Measurements from ENCODE around the gene PDE1C.
"Not testable (repeated sequence)": the region's sequence is repeated elsewhere in the genome, so short reads cannot be mapped to it uniquely, and the experiment has no call there.

Gene PDE1C

DNA sequence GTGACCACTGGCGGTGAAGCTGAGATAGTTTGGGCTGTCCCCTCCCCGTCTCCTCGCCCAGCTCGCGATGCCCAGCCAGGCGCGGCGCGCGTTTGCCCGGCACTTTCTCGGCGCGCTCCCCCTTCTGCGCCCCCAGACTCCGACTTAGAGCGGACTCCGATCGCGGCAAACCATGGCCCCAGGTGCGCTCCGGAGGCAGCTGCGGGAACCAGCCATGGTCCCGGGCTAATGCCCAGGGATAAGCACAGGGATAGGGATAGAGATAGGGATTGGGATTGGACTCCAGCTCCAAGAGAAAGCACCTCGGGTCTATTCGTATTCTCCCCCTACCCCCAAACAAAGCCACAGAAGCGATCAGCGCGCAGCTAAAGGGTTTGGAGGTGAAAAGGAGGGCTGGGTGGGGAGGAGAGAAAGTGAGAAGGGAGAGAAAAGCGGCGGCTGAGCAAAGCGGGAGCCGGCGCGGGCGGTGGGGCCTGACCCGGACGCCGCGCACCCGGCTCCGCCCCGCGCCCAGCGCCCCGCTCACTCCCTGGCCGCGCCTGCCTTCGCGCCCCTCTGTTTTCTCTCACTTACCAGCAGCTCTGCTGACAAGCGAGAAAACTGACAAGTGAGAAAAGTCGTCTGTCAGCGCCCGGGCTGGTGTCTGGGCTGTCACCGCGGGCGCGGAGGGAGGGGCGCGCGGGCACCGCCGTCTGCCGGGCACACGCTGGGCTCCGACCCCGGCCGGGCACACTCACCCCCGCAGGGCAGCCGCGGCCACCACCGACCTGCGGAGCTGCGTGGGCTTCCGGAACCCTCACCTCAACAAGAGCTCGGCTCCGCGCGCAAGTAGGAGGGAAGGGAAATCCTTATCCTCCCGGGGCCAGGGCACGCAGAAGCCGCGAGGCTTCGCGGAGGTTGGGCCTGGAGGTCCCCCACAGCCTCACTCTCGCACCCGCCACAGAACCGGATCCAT lies at the start of gene PDE1C:
PDE1C (minus strand) TSS at position 2 of the 955 bp plus-strand sequence.
- no peak for DNase-seq (ENCODE audit: low spot score)

DNA sequence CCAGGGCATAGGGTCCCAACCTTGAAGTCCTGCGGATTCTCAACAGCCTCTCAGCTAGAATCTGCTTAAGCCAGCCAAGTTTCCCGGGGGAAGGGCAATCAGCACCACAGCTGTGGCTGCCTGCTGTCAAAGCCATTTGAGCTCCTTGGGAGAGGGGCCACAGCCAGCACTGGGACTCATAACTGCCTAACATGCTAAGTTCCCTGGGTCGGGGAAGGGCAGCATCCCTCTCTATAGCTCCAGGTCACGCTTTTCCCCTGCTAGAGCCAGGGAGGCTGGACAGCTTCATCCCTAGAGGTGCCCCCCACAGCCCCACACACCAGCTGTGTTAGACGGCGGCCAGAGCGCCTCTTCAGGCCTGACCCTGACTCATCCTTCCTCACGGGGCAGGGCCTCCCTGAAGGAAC lies 49.6 kb upstream of the PDE1C start:
- DNase-seq (ENCODE audit: low spot score), result no peak

DNA sequence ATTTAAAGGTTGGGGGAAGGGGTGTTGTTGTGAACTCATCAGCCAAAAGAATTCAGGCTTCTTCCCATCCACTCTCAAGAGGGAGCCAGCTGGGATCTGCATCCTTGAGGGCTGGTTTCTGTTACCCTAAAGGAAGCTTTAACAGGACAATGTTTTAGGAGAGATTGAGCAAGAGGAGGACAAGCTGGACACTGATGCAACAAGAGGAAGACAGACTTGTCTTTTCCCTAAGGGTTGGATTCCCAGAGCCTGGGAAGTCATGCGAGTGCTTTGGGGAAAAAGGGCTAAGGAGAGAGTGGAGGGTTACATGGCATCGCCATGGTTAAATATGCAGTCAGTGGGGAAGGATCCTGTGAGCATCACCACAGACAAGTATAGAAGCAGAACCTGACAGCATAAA lies 47.6 kb upstream of the PDE1C start:
- DNase-seq (ENCODE audit: low spot score), result no peak

DNA sequence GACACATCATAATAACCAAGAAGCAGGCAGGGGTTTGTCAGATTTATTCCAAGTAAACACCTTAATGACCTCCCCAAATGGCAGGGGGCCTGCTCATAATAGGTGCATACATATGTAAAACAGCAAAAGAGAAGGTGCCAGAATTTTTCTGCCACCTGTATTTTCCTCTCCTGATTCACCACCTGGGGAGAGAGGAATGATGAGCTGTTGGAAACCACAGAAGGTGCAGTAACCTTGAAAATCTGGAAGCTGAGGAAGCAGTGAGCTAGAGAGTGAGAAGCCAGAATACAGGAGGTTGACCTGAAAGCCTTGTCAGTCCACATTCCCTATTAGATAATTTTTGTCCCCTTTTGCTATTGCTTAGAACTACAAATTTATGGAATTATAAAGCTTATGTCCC lies 46.2 kb upstream of the PDE1C start:
- DNase-seq (ENCODE audit: low spot score), result no peak

DNA sequence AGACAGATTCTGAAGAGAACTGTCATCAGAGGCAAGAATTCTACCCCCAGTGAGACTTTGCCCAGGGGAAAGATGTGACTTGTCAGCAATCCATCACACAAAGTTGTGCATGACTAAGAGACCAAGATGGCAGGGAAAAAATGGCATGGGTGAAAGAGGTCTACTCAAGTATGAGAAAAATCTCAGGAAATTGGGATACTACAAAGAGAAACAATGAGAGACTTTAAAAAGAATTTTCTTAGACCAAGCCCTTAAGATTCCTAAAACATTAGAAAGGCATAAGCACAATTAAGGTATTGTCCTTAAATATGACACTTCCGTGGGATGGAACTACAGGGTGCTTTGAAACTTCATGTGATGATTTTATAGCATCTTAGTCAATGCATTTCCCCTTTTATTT lies 45.6 kb upstream of the PDE1C start:
- no peak for DNase-seq (ENCODE audit: low spot score)

- no peak for DNase-seq (ENCODE audit: low spot score)
Measured at GRCh38 chr7:32108651-32109050, 38.4 kb upstream of the PDE1C start.

- DNase-seq (ENCODE audit: low spot score), result no peak
Measured at GRCh38 chr7:32104766-32105165, 34.6 kb upstream of the PDE1C start.

GRCh38 chr7:32103361-32103760 lies 33.2 kb upstream of the PDE1C start:
- DNase-seq (ENCODE audit: low spot score), result no peak

DNA sequence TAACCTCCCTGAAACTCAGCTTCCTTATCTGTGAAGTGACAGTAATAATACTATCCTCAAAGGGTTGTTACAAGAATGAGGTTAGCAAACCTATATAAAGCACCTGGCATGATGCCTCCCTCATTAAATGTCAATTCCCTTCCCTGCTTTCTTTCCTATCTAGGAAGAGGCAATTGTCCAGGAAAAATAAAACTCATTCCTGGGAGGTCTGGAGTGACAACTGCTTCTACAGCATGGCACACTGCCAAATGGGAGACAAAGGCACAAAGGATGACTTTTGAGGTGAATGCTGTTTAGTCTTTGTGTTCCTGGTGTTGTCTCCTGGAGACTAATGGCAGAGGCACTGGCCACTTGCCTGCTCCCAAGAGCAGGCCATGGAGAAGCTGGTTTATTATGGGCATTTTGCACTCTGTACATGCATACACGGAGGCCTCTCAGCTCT lies 32.2 kb upstream of the PDE1C start:
- no peak for DNase-seq (ENCODE audit: low spot score)

- no peak for DNase-seq (ENCODE audit: low spot score)
Measured at GRCh38 chr7:32100407-32100907, 30.2 kb upstream of the PDE1C start.

GRCh38 chr7:32094516-32094915 lies 24.3 kb upstream of the PDE1C start:
- DNase-seq (ENCODE audit: low spot score), result no peak

DNA sequence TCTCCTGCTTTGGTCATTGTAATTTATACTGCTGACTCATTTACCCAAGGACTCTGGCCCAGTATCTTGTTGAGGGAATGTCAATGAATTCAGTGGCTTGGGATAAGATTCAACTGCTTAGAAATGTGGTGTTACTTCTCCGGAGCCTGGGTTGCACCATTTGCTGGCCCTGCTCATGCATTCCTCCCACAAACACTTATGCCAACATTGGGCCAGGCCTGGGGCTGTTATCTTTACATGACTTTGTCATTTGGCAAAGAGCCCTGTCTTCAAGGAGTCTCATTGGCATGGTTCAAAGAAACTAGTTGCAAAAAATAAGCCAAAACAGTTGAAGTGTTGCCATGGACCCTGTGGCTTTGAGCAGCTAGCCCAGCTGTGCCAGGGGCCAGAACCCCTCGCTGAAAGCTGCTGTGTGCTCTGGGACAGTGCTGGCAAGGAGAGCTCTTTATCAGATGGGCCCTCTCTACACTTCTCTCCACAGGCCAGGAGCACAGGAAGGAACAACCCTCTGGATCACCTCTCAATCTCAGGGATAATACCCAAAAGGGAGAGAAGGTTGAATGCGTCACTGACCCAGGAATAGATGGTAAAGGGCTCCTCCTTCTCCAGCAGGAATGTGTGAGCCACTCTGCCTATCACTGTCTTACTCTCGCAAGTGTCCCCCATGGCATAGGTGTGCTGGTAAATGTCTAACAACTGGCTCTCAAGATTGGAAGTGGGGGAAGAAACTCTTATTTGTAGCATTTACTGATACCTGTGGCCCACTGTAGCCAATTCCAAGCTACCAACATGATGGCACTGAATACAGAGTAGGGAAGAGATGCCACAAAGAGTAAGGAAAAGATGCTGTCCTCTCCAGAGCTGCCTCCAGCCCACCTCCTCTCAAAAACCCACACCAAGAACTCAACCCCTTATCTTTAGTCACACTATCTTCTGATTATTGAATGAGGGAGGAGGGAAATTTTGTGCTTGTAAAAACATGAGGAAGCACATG lies 23.5 kb upstream of the PDE1C start:
- DNase-seq (ENCODE audit: low spot score), result no peak

GRCh38 chr7:32092346-32092745 lies 22.1 kb upstream of the PDE1C start:
- no peak for DNase-seq (ENCODE audit: low spot score)

GRCh38 chr7:32091608-32092210 lies 21.5 kb upstream of the PDE1C start:
- DNase-seq (ENCODE audit: low spot score), result no peak

GRCh38 chr7:32089678-32090077 lies 19.5 kb upstream of the PDE1C start:
- DNase-seq (ENCODE audit: low spot score), result no peak

GRCh38 chr7:32089256-32089655 lies 19.0 kb upstream of the PDE1C start:
- no peak for DNase-seq (ENCODE audit: low spot score)

- no peak for DNase-seq (ENCODE audit: low spot score)
Measured at GRCh38 chr7:32088451-32088881, 18.3 kb upstream of the PDE1C start.

DNA sequence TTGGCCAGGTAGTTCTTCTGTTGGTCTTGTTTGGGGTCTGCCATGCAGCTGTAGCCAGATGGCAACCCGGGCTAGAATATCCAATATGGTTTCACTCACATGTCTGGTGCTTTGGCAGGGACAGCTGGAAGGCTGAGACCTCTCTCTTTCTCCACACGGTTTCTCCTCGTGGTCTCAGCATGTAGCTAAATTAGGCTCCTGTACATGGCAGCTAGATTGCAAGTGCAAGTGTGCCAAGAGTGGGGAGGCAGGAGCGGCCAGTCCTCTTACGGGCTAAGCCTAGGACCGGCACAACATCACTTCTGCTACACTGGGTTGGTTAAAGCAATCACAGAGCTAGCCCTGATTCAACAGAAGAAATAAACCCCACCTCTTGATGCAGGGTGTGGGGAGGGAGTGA lies 9.3 kb upstream of the PDE1C start:
- DNase-seq (ENCODE audit: low spot score), result no peak

DNA sequence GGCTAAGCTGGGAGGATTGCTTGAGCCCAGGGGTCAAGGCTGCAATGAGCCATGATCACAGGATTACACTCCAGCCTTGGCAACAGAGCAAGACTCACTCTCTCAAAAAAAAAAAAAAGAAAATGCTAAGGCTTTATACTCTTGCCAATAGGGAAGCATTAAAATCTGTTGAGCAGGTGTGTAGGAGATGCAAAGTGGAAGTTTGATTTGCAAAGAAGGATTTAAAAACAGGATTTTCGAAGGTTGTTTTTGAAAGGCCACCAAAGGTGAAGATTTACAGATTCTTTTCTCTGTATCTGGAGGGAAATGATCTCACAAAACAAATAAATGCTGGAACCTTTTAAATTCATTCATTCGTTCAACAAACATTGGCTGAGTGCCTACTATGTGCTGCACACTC lies 8.6 kb upstream of the PDE1C start:
- DNase-seq (ENCODE audit: low spot score), result no peak

GRCh38 chr7:32077806-32078205 lies 7.6 kb upstream of the PDE1C start:
- no peak for DNase-seq (ENCODE audit: low spot score)

DNA sequence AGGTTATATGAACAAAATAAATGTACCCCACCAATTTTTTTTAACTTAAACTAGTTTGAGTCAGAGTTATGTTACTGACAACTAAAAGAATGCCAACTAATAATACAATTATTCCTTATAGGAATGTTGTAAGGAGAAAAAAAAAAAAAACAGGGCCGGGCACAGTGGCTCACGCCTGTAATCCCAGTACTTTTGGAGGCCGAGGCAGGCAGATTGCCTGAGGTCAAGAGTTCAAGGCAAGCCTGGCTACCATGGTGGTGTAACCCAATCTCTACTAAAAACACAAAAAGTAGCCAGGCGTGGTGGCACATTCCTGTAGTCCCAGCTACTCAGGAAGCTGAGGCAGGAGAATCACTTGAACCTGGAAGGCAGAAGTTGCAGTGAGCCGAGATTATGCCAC lies 6.6 kb upstream of the PDE1C start:
- DNase-seq (ENCODE audit: low spot score), result not testable (repeated sequence)

DNA sequence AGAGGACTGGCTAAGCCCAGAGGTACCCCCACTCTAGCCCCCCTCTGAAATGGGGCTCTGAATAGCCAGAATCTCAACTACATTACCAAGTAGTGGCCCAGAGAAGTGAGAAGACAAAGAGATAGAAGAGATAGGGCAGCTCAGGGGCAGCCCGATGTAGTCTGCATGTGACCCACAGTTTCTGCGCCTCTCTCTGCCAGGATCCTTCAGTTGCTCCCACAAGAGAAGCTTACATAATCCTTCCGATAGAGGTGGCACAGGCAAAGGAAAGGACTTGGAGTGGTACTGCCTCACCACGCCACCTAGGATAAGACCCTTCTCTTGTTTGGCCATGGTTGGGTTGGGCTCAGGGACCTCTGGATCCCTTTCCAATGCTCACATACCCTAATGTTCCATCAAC lies 5.4 kb upstream of the PDE1C start:
- no peak for DNase-seq (ENCODE audit: low spot score)

Measured in CD4-positive, alpha-beta T cell treated with Interleukin-6 at 100 ng/mL for 8 hours (primary cell).